IMR-90 (cell line): Measurements from ENCODE around the gene KRTAP10-10. TPM values are rescaled to one million over a fixed set of nuclear protein-coding genes. Genes with fewer than 3 reads are reported as not detected.

Experiments
- ATAC-seq: fragments of 200-7000 bp; cut with Tn5 transposase; 2 replicates; pipeline ENCODE4 v1.9.1; 2020; ENCODE audit warnings: low read depth, mild to moderate bottlenecking, moderate library complexity
- BruUV-seq: library from RNA; stranded (reverse); fragments of 400-500 nt; replicated peaks from 2 replicates; lab custom pipeline; 2021; lab: Mats Ljungman, UMichigan
- CTCF ChIA-PET: fragments of 300-600 bp; formaldehyde crosslinking; extraction: SDS; loops from one replicate; lab custom pipeline; 2021; ENCODE audit warnings: antibody characterized with exemption; lab: Yijun Ruan, JAX
- POLR2A ChIA-PET: fragments of 300-600 bp; sonication (Branson Sonifier 250); formaldehyde crosslinking; loops from one replicate; lab custom pipeline; 2022; ENCODE audit warnings: antibody characterized with exemption; ENCODE audit not compliant: unreplicated experiment; lab: Charles Lee
- DNase-seq: peaks from one replicate; pipeline ENCODE4 v3.0.0; 2013
- H2AFZ ChIP-seq: replicated peaks from 2 replicates; pipeline ENCODE3; 2013; ENCODE audit warnings: low read length, mild to moderate bottlenecking; ENCODE audit not compliant: poor library complexity
- H2AK5ac ChIP-seq: 2 replicates; pipeline ENCODE4 v1.6.1; 2013; ENCODE audit warnings: low read depth, low read length, inconsistent platforms
- H2AK9ac ChIP-seq: replicated peaks from 2 replicates; pipeline ENCODE3; 2013; ENCODE audit warnings: mild to moderate bottlenecking, low read depth, low read length, moderate library complexity; ENCODE audit not compliant: poor library complexity
- H2BK120ac ChIP-seq: 2 replicates; pipeline ENCODE4 v1.6.1; 2013; ENCODE audit warnings: low read depth, low read length, inconsistent platforms
- H2BK15ac ChIP-seq: 3 replicates; pipeline ENCODE4 v1.6.1; 2013; ENCODE audit warnings: low read depth, low read length, inconsistent platforms
- H2BK20ac ChIP-seq: 2 replicates; pipeline ENCODE4 v1.6.1; 2013; ENCODE audit warnings: low read depth, mild to moderate bottlenecking, inconsistent platforms, low read length, moderate library complexity
- H2BK5ac ChIP-seq: 2 replicates; pipeline ENCODE4 v1.6.1; 2013; ENCODE audit warnings: mild to moderate bottlenecking, low read depth, low read length, inconsistent platforms; ENCODE audit not compliant: poor library complexity, severe bottlenecking
- H3K14ac ChIP-seq: replicated peaks from 2 replicates; pipeline ENCODE4 v1.6.1; 2013; ENCODE audit warnings: low read depth, low read length, inconsistent platforms
- H3K18ac ChIP-seq: 2 replicates; pipeline ENCODE4 v1.6.1; 2013; ENCODE audit warnings: low read depth, low read length, control low read depth
- H3K23ac ChIP-seq: 2 replicates; pipeline ENCODE4 v1.6.1; 2013; ENCODE audit warnings: low read depth, low read length, inconsistent platforms
- H3K27ac ChIP-seq: 2 replicates; pipeline ENCODE4 v1.5.1; 2013; ENCODE audit warnings: mild to moderate bottlenecking, control low read depth, low read length; ENCODE audit not compliant: insufficient read depth
- H3K27me3 ChIP-seq: 2 replicates; pipeline ENCODE4 v1.6.1; 2013; ENCODE audit warnings: low read length; ENCODE audit not compliant: control insufficient read depth, insufficient read depth
- H3K36me3 ChIP-seq: 2 replicates; pipeline ENCODE4 v1.6.1; 2013; ENCODE audit warnings: low read length, mixed read lengths; ENCODE audit not compliant: control insufficient read depth, insufficient read depth
- H3K4ac ChIP-seq: 2 replicates; pipeline ENCODE4 v1.6.1; 2013; ENCODE audit warnings: low read depth, low read length, inconsistent platforms
- H3K4me1 ChIP-seq: 2 replicates; pipeline ENCODE4 v1.6.1; 2013; ENCODE audit warnings: low read length, mixed read lengths; ENCODE audit not compliant: control insufficient read depth, insufficient read depth
- H3K4me2 ChIP-seq: 2 replicates; pipeline ENCODE4 v1.6.1; 2013; ENCODE audit warnings: low read depth, mild to moderate bottlenecking, control low read depth, low read length, moderate library complexity
- H3K4me3 ChIP-seq: 2 replicates; pipeline ENCODE4 v1.5.1; 2013; ENCODE audit warnings: low read depth, mild to moderate bottlenecking, control low read depth, low read length, moderate library complexity; ENCODE audit not compliant: insufficient read depth
- H3K56ac ChIP-seq: 2 replicates; pipeline ENCODE4 v1.6.1; 2013; ENCODE audit warnings: low read length, inconsistent platforms; ENCODE audit not compliant: insufficient read depth; ENCODE audit errors: extremely low read depth
- H3K79me1 ChIP-seq, 2 experiments: 2 replicates each; pipeline ENCODE4 v1.6.1; 2013; ENCODE audit warnings: low read length in 2 of 2, inconsistent platforms in 1 of 2, low read depth in 1 of 2
- H3K9ac ChIP-seq: 2 replicates; pipeline ENCODE4 v1.6.1; 2013; ENCODE audit warnings: low read depth, low read length, control low read depth
- H3K9me1 ChIP-seq: 2 replicates; pipeline ENCODE4 v1.6.1; 2013; ENCODE audit warnings: low read length, inconsistent platforms; ENCODE audit not compliant: insufficient read depth
- H3K9me3 ChIP-seq: 2 replicates; pipeline ENCODE4 v1.6.1; 2013; ENCODE audit warnings: low read length; ENCODE audit not compliant: control insufficient read depth, insufficient read depth
- H4K20me1 ChIP-seq: 2 replicates; pipeline ENCODE4 v1.6.1; 2013; ENCODE audit warnings: low read length, inconsistent platforms; ENCODE audit not compliant: insufficient read depth
- H4K5ac ChIP-seq: 2 replicates; pipeline ENCODE4 v1.6.1; 2013; ENCODE audit warnings: mild to moderate bottlenecking, low read depth, low read length, control low read depth
- H4K8ac ChIP-seq, 2 experiments: 2 replicates each; pipeline ENCODE4 v1.6.1; 2013; ENCODE audit warnings: low read depth in 2 of 2, low read length in 2 of 2, control low read depth in 1 of 2, inconsistent platforms in 1 of 2
- H4K91ac ChIP-seq: 2 replicates; pipeline ENCODE4 v1.6.1; 2013; ENCODE audit warnings: low read depth, low read length, inconsistent platforms; ENCODE audit not compliant: insufficient read depth
- BHLHE40 ChIP-seq: fragments of 150-350 bp; IDR thresholded peaks from 2 replicates; pipeline ENCODE4 v1.6.1; 2016; ENCODE audit warnings: mild to moderate bottlenecking, low read depth, low read length
- CEBPB ChIP-seq: IDR thresholded peaks from 2 replicates; pipeline ENCODE4 v1.6.1; 2012; ENCODE audit warnings: low read depth, low read length, improper control_type of control experiment
- CHD1 ChIP-seq: IDR thresholded peaks from 2 replicates; pipeline ENCODE4 v1.6.1; 2012; ENCODE audit warnings: low read depth, low read length, improper control_type of control experiment
- ELK1 ChIP-seq: fragments of 150-350 bp; IDR thresholded peaks from 2 replicates; pipeline ENCODE4 v1.6.1; 2016; ENCODE audit warnings: low read depth, mild to moderate bottlenecking, low read length, moderate library complexity, borderline replicate concordance
- FOS ChIP-seq: fragments of 150-350 bp; IDR thresholded peaks from 2 replicates; pipeline ENCODE4 v1.6.1; 2016; ENCODE audit warnings: low read depth, low read length
- MAZ ChIP-seq: IDR thresholded peaks from 2 replicates; pipeline ENCODE4 v1.6.1; 2012; ENCODE audit warnings: low read depth, mild to moderate bottlenecking, low read length, improper control_type of control experiment, moderate library complexity, borderline replicate concordance
- MXI1 ChIP-seq: IDR thresholded peaks from 2 replicates; pipeline ENCODE4 v1.6.1; 2012; ENCODE audit warnings: low read depth, mild to moderate bottlenecking, low read length, moderate library complexity, borderline replicate concordance
- POLR2A ChIP-seq: IDR thresholded peaks from 2 replicates; pipeline ENCODE4 v1.6.1; 2012; ENCODE audit warnings: mild to moderate bottlenecking, low read depth, low read length
- RAD21 ChIP-seq: IDR thresholded peaks from 2 replicates; pipeline ENCODE4 v1.6.1; 2012; ENCODE audit warnings: low read length, improper control_type of control experiment
- RCOR1 ChIP-seq: IDR thresholded peaks from 2 replicates; pipeline ENCODE4 v1.6.1; 2012; ENCODE audit warnings: mild to moderate bottlenecking, low read length, improper control_type of control experiment; ENCODE audit not compliant: insufficient replicate concordance
- USF2 ChIP-seq: fragments of 150-350 bp; IDR thresholded peaks from 2 replicates; pipeline ENCODE4 v1.6.1; 2017; ENCODE audit warnings: mild to moderate bottlenecking, antibody characterized with exemption, low read length, low read depth
- WGBS, 2 experiments: methylation state at CpG; one replicate each; pipeline versions ENCODE4 v1.1.5 to v1.1.7; 2013; ENCODE audit warnings: missing lambda C conversion rate in 2 of 2; ENCODE audit not compliant: insufficient read length in 1 of 2; ENCODE audit errors: extremely low coverage in 2 of 2; 5-methylcytosine and 5-hydroxymethylcytosine counted together
- dilution Hi-C: fragments of 300-500 bp; cut with HindIII; formaldehyde crosslinking; loops from one replicate; pipeline ENCODE4 v1.14.3; 2018; ENCODE audit warnings: low sequenced_read_pairs; ENCODE audit not compliant: unreplicated experiment
- in situ Hi-C: fragments of 300-500 bp; cut with MboI; formaldehyde crosslinking; loops from 3 replicates; pipeline ENCODE4 v1.14.3; 2019; ENCODE audit warnings: low sequenced_read_pairs, inconsistent platforms, mixed read lengths
- intact Hi-C: fragments of 100-400 bp; cut with micrococcal nuclease; formaldehyde crosslinking; loops from 2 replicates; pipeline ENCODE4 v1.10.0; 2022
- polyA plus RNA-seq, 3 experiments: library from polyadenylated mRNA; depleted of rRNA; stranded (reverse); fragments of >200 nt; gene quantifications; 2 replicates each; pipeline ENCODE4 v1.2.3, GENCODE V29; 2012; ENCODE audit warnings: low replicate concordance in 1 of 3
- total RNA-seq: library from RNA; depleted of rRNA; stranded (reverse); fragments of >200 nt; gene quantifications from 2 replicates; pipeline ENCODE4 v1.2.3, GENCODE V29; 2012

The KRTAP10-10 gene
- total and polyA plus RNA-seq, 2 of the 4 experiments (the other 2 are of a cell fraction) = not detected

- in situ Hi-C loops = no loop called here
- Histone ChIP-seq H2AFZ (no peak overlapping the region), H4K5ac (no peak overlapping the region), H3K18ac (no peak overlapping the region), H3K27me3 (peaks cover under 1% of the 10 kb centered on the region; the same call in 1 of the 2 replicates), H3K4me2 (no peak overlapping the region), H4K20me1 (no peaks in the 10 kb centered on the region), H2BK15ac (no peak overlapping the region), H2BK20ac (no peak overlapping the region), H4K8ac (no peak overlapping the region), H3K14ac (no peak overlapping the region), H3K36me3 (no peaks in the 10 kb centered on the region), H3K79me1 (no peaks in the 10 kb centered on the region), H2AK5ac (no peak overlapping the region), H3K23ac (no peak overlapping the region), H2AK9ac (no peak overlapping the region), H3K4me3 (no peak overlapping the region), H3K9me3 (peaks cover 5% of the 10 kb centered on the region), H4K91ac (no peak overlapping the region), H2BK120ac (no peak overlapping the region), H2BK5ac (no peak overlapping the region), H3K27ac (no peak overlapping the region), H3K4ac (no peak overlapping the region), H3K9me1 (no peaks in the 10 kb centered on the region), H3K4me1 (no peaks in the 10 kb centered on the region), H3K56ac (no peak overlapping the region), H3K9ac (no peak overlapping the region)
- DNase-seq (no peak), ATAC-seq (no peak)
- BruUV-seq = no TSS peak
- dilution Hi-C loops = no loop called here
- WGBS, 2 experiments = 55% methylated on average over 14 of the region's 17 CpGs; no CpG with 5 or more reads in 1 of the 2 experiments
- ChIA-PET POLR2A (no interaction called here), CTCF (no interaction called here)
- TF ChIP-seq RCOR1 (no peak), RAD21 (no peak), USF2 (no peak), FOS (no peak), BHLHE40 (no peak), MAZ (no peak), MXI1 (no peak), ELK1 (no peak), POLR2A (no peak), CEBPB (no peak), CHD1 (no peak)
- intact Hi-C loops = loop anchor here (10.0 kb wide), 1 partner anchor 61 kb away; the partner anchor contains the start of gene TSPEAR
Observed at GRCh38 chr21:44653656-44654575, 16.8 kb downstream of the KRTAP10-10 start.
